Limb (tissue), 2 donors: Measurements from ENCODE around the gene NOL7.

ENCODE experiments used
- DNase-seq, 2 donors: peaks; one replicate each; pipeline ENCODE4 v3.0.0-alpha.2; 2016; ENCODE audit errors: extremely low spot score in 2 of 2

The NOL7 gene

GRCh38 chr6:13614926-13615791, at the start of gene NOL7:
Gene NOL7, plus strand, starts transcription at chr6:13615335. Its CDS starts 24 bp downstream, at chr6:13615359.
- DNase-seq: peak; percentile 98 to 99

- DNase-seq: no peak
Measured at GRCh38 chr6:13565921-13566320, 49.2 kb upstream of the NOL7 start.

GRCh38 chr6:13566500-13566899, 48.6 kb upstream of the NOL7 start:
- DNase-seq: no peak

- DNase-seq: no peak
Measured at GRCh38 chr6:13568970-13569369, 46.2 kb upstream of the NOL7 start.

- no peak for DNase-seq
Measured at GRCh38 chr6:13572240-13572639, 42.9 kb upstream of the NOL7 start.

GRCh38 chr6:13572951-13573654, 42.0 kb upstream of the NOL7 start:
- DNase-seq: no peak

- no peak for DNase-seq
Measured at GRCh38 chr6:13573669-13574110, 41.4 kb upstream of the NOL7 start.

GRCh38 chr6:13574149-13574570, 41.0 kb upstream of the NOL7 start:
- DNase-seq: peak; percentile 95

GRCh38 chr6:13574571-13575376, 40.4 kb upstream of the NOL7 start, which contains the start of gene SIRT5:
Gene SIRT5, plus strand, starts transcription at chr6:13574601. Its CDS starts 9,510 bp downstream, at chr6:13584111.
- DNase-seq: peak; percentile 69 to 83

- DNase-seq: no peak
Measured at GRCh38 chr6:13575377-13575775, 39.8 kb upstream of the NOL7 start.

GRCh38 chr6:13576017-13576416, 39.1 kb upstream of the NOL7 start:
- no peak for DNase-seq

GRCh38 chr6:13577926-13578325, 37.2 kb upstream of the NOL7 start:
- DNase-seq: no peak

GRCh38 chr6:13579911-13580310, 35.2 kb upstream of the NOL7 start:
- no peak for DNase-seq

- no peak for DNase-seq
Measured at GRCh38 chr6:13581700-13582229, 33.4 kb upstream of the NOL7 start.

GRCh38 chr6:13586603-13587542, 28.3 kb upstream of the NOL7 start:
- no peak for DNase-seq

GRCh38 chr6:13589801-13590200, 25.3 kb upstream of the NOL7 start:
- no peak for DNase-seq

- DNase-seq: no peak
Measured at GRCh38 chr6:13590574-13591153, 24.5 kb upstream of the NOL7 start.

- no peak for DNase-seq
Measured at GRCh38 chr6:13591205-13591921, 23.8 kb upstream of the NOL7 start.

GRCh38 chr6:13593103-13593502, 22.0 kb upstream of the NOL7 start:
- no peak for DNase-seq
